H9 (cell line): ENCODE measurements around the gene ODAD2. TPM values are rescaled to one million over a fixed set of nuclear protein-coding genes. Genes with fewer than 3 reads are reported as not detected.

Experiments
- DNase-seq: peaks from one replicate; pipeline ENCODE4 v3.0.0-alpha.2; 2017
- H2AFZ ChIP-seq: one replicate; pipeline ENCODE4 v1.6.1; 2013; ENCODE audit warnings: mild to moderate bottlenecking, low read length, control low read depth, moderate library complexity
- H2AK5ac ChIP-seq: 2 replicates; pipeline ENCODE4 v1.6.1; 2013; ENCODE audit warnings: low read length, control low read depth, mixed read lengths; ENCODE audit not compliant: insufficient read length
- H2BK120ac ChIP-seq: one replicate; pipeline ENCODE4 v1.6.1; 2013; ENCODE audit warnings: low read depth, mild to moderate bottlenecking, low read length, control low read depth, inconsistent platforms; ENCODE audit not compliant: poor library complexity, severe bottlenecking
- H2BK12ac ChIP-seq: 2 replicates; pipeline ENCODE4 v1.6.1; 2013; ENCODE audit warnings: low read length, control low read depth, mixed read lengths, low read depth; ENCODE audit not compliant: insufficient read length
- H2BK15ac ChIP-seq: 2 replicates; pipeline ENCODE4 v1.6.1; 2013; ENCODE audit warnings: low read depth, low read length, control low read depth
- H2BK20ac ChIP-seq: one replicate; pipeline ENCODE4 v1.6.1; 2013; ENCODE audit warnings: low read depth, mild to moderate bottlenecking, low read length, control low read depth, inconsistent platforms; ENCODE audit not compliant: poor library complexity, severe bottlenecking
- H2BK5ac ChIP-seq: 2 replicates; pipeline ENCODE4 v1.6.1; 2013; ENCODE audit warnings: low read length, control low read depth, mixed read lengths; ENCODE audit not compliant: insufficient read length
- H3K14ac ChIP-seq: 2 replicates; pipeline ENCODE4 v1.6.1; 2013; ENCODE audit warnings: low read length, control low read depth; ENCODE audit not compliant: insufficient read depth
- H3K18ac ChIP-seq: 2 replicates; pipeline ENCODE4 v1.6.1; 2013; ENCODE audit warnings: low read depth, mild to moderate bottlenecking, mixed read lengths, low read length, control low read depth; ENCODE audit not compliant: insufficient read length
- H3K23ac ChIP-seq: 2 replicates; pipeline ENCODE4 v1.6.1; 2013; ENCODE audit warnings: low read length, control low read depth, mixed read lengths, low read depth; ENCODE audit not compliant: insufficient read length
- H3K23me2 ChIP-seq: 2 replicates; pipeline ENCODE4 v1.6.1; 2013; ENCODE audit warnings: low read depth, mild to moderate bottlenecking, mixed read lengths, low read length, control low read depth; ENCODE audit not compliant: insufficient read length, poor library complexity, severe bottlenecking
- H3K27ac ChIP-seq: 2 replicates; pipeline ENCODE4 v1.5.1; 2013; ENCODE audit warnings: low read length, control low read depth, mixed read lengths, low read depth; ENCODE audit not compliant: insufficient read length
- H3K27me3 ChIP-seq: 2 replicates; pipeline ENCODE4 v1.6.1; 2013; ENCODE audit warnings: low read length, control low read depth, inconsistent platforms; ENCODE audit not compliant: insufficient read depth
- H3K4ac ChIP-seq: 2 replicates; pipeline ENCODE4 v1.6.1; 2013; ENCODE audit warnings: low read depth, mild to moderate bottlenecking, control low read depth, inconsistent platforms, low read length, moderate library complexity
- H3K4me1 ChIP-seq: 2 replicates; pipeline ENCODE4 v1.6.1; 2013; ENCODE audit warnings: low read length, control low read depth, inconsistent platforms; ENCODE audit not compliant: insufficient read depth
- H3K4me2 ChIP-seq: 2 replicates; pipeline ENCODE4 v1.6.1; 2013; ENCODE audit warnings: low read length, control low read depth, mixed read lengths; ENCODE audit not compliant: insufficient read length, insufficient read depth
- H3K56ac ChIP-seq: 2 replicates; pipeline ENCODE4 v1.6.1; 2013; ENCODE audit warnings: low read depth, mild to moderate bottlenecking, mixed read lengths, low read length, control low read depth; ENCODE audit not compliant: insufficient read length
- H3K79me1 ChIP-seq: 2 replicates; pipeline ENCODE4 v1.6.1; 2013; ENCODE audit warnings: low read depth, mild to moderate bottlenecking, moderate library complexity, low read length, control low read depth, inconsistent platforms; ENCODE audit not compliant: insufficient read depth, poor library complexity, severe bottlenecking
- H3K79me2 ChIP-seq: 2 replicates; pipeline ENCODE4 v1.6.1; 2013; ENCODE audit warnings: low read length, control low read depth, inconsistent platforms; ENCODE audit not compliant: insufficient read depth
- H3K9ac ChIP-seq: 2 replicates; pipeline ENCODE4 v1.6.1; 2013; ENCODE audit warnings: low read length, control low read depth, mixed read lengths; ENCODE audit not compliant: insufficient read length; ENCODE audit errors: extremely low read depth
- H3K9me3 ChIP-seq: one replicate; pipeline ENCODE4 v1.6.1; 2013; ENCODE audit warnings: low read depth, low read length, inconsistent platforms; ENCODE audit not compliant: control insufficient read depth
- H3T11ph ChIP-seq: one replicate; pipeline ENCODE4 v1.6.1; 2013; ENCODE audit warnings: mild to moderate bottlenecking, low read length, control low read depth, inconsistent platforms
- H4K20me1 ChIP-seq: one replicate; pipeline ENCODE4 v1.6.1; 2013; ENCODE audit not compliant: control insufficient read depth, insufficient read length, insufficient read depth
- H4K5ac ChIP-seq: 2 replicates; pipeline ENCODE4 v1.6.1; 2013; ENCODE audit warnings: low read depth, mild to moderate bottlenecking, mixed read lengths, low read length, control low read depth; ENCODE audit not compliant: insufficient read length
- H4K8ac ChIP-seq: replicated peaks from 2 replicates; pipeline ENCODE4 v1.6.1; 2013; ENCODE audit warnings: low read length, control low read depth, mixed read lengths, low read depth; ENCODE audit not compliant: insufficient read length
- H4K91ac ChIP-seq: 2 replicates; pipeline ENCODE4 v1.6.1; 2013; ENCODE audit warnings: low read depth, mild to moderate bottlenecking, moderate library complexity, mixed read lengths, low read length, control low read depth; ENCODE audit not compliant: insufficient read length
- H3K27ac Mint-ChIP-seq, 3 experiments: 2 replicates in 2 of 3; 3 replicates in 1 of 3; pipeline ENCODE4 v1.8.0; 2020 to 2021; ENCODE audit warnings: mixed read lengths in 3 of 3, mild to moderate bottlenecking in 1 of 3, moderate library complexity in 1 of 3
- H3K27me3 Mint-ChIP-seq: 2 replicates; pipeline ENCODE4 v1.8.0; 2021; ENCODE audit warnings: low read depth, mild to moderate bottlenecking, moderate library complexity, mixed read lengths
- H3K36me3 Mint-ChIP-seq, 3 experiments: 2 replicates in 2 of 3; 3 replicates in 1 of 3; pipeline ENCODE4 v1.8.0; 2020 to 2021; ENCODE audit warnings: low read depth in 3 of 3, mixed read lengths in 3 of 3; ENCODE audit not compliant: insufficient read depth in 1 of 3
- H3K4me1 Mint-ChIP-seq, 2 experiments: 2 replicates each; pipeline ENCODE4 v1.8.0; 2020; ENCODE audit warnings: mixed read lengths in 2 of 2
- H3K4me3 Mint-ChIP-seq, 2 experiments: 2 replicates in 1 of 2; 3 replicates in 1 of 2; pipeline ENCODE4 v1.8.0; 2020 to 2021; ENCODE audit warnings: mild to moderate bottlenecking in 2 of 2, mixed read lengths in 2 of 2, moderate library complexity in 1 of 2
- H3K9me3 Mint-ChIP-seq, 2 experiments: 2 replicates in 1 of 2; 3 replicates in 1 of 2; pipeline ENCODE4 v1.8.0; 2020; ENCODE audit warnings: mild to moderate bottlenecking in 2 of 2, mixed read lengths in 2 of 2, moderate library complexity in 1 of 2
- WGBS: extraction: QIAGEN DNeasy Blood & Tissue Kit; methylation state at CpG from one replicate; pipeline ENCODE4 v1.1.7; 2013; ENCODE audit warnings: missing lambda C conversion rate, low lambda C conversion rate, mixed read lengths; ENCODE audit not compliant: insufficient read length; ENCODE audit errors: extremely low coverage; 5-methylcytosine and 5-hydroxymethylcytosine counted together
- total RNA-seq: library from RNA; stranded (reverse); gene quantifications from 2 replicates; pipeline ENCODE4 v1.2.1, GENCODE V29; 2021
- TF ChIP-seq, protein P1 (sequence below): fragments of 200-600 bp; sonication (generic); conservative IDR thresholded peaks from 3 replicates; pipeline ENCODE4 v1.8.0; 2021; ENCODE audit warnings: antibody characterized with exemption, mild to moderate bottlenecking

Gene ODAD2
- total RNA-seq, 1 experiment from 2014 or later: 4.5 TPM

DNA sequence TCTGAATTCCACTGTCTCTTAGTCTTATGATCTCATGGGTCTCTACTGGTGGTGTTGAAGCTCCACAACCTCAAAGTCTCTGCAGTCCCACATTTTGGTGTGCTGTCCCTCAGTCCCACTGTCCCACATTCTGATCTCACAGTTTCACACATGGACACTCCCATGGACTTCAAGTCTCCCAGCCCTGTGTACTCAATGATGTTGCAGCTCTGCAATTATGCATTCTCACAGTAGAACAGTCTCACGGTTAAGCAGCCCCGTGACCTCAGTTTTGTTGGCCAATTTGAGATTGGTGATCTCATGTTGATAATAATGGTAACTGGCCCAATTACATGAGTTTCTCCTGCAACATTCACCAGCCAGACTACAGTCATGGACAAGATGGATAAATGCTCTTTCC is 109.4 kb downstream of the ODAD2 start:
- Histone ChIP-seq H4K8ac (no peak overlapping the region), H3K79me1 (no peaks in the 10 kb centered on the region), H3K23ac (no peak overlapping the region), H3K27me3 (no peaks in the 10 kb centered on the region), H4K91ac (no peak overlapping the region), H2AFZ (no peak overlapping the region), H2BK12ac (no peak overlapping the region), H3K4me1 (no peaks in the 10 kb centered on the region), H3K23me2 (no peaks in the 10 kb centered on the region), H2BK15ac (no peak overlapping the region), H4K20me1 (no peaks in the 10 kb centered on the region), H3K4me2 (no peak overlapping the region), H3K27ac (no peak overlapping the region), H3K14ac (no peak overlapping the region), H3K18ac (no peak overlapping the region), H3K4ac (no peak overlapping the region), H2BK5ac (no peak overlapping the region), H3T11ph (no peak overlapping the region), H4K5ac (no peak overlapping the region), H3K79me2 (no peaks in the 10 kb centered on the region), H3K9ac (no peak overlapping the region), H2AK5ac (no peak overlapping the region), H2BK20ac (no peak overlapping the region), H3K56ac (no peak overlapping the region), H3K9me3 (no peaks in the 10 kb centered on the region), H2BK120ac (no peak overlapping the region)
- Mint-ChIP-seq H3K27me3 (no peaks in the 10 kb centered on the region), H3K4me3 (no peak overlapping the region), H3K9me3 (no peaks in the 10 kb centered on the region; a peak in 1 of 5 replicates), H3K36me3 (no peaks in the 10 kb centered on the region; a peak in 1 of 7 replicates), H3K27ac (no peak overlapping the region), H3K4me1 (peaks cover 1 to 3% of the 10 kb centered on the region in 2 experiments; a peak in 2 of 4 replicates)
- no peak for DNase-seq
- WGBS: no CpG with 5 or more reads among the region's 2 CpGs
- TF ChIP-seq, protein P1, sequence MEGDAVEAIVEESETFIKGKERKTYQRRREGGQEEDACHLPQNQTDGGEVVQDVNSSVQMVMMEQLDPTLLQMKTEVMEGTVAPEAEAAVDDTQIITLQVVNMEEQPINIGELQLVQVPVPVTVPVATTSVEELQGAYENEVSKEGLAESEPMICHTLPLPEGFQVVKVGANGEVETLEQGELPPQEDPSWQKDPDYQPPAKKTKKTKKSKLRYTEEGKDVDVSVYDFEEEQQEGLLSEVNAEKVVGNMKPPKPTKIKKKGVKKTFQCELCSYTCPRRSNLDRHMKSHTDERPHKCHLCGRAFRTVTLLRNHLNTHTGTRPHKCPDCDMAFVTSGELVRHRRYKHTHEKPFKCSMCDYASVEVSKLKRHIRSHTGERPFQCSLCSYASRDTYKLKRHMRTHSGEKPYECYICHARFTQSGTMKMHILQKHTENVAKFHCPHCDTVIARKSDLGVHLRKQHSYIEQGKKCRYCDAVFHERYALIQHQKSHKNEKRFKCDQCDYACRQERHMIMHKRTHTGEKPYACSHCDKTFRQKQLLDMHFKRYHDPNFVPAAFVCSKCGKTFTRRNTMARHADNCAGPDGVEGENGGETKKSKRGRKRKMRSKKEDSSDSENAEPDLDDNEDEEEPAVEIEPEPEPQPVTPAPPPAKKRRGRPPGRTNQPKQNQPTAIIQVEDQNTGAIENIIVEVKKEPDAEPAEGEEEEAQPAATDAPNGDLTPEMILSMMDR: no peak
